NK-92 treated with Interleukin-12 subunit alpha and Interleukin-12 subunit beta, amount 100 ng/mL, for 24 hours (cell line): ENCODE measurements around the gene CASP10.
"Not testable (repeated sequence)": the region's sequence is repeated elsewhere in the genome, so short reads cannot be mapped to it uniquely, and the experiment has no call there.

Experiments
- DNase-seq: peaks from one replicate; lab custom pipeline; 2025; lab: John Stamatoyannopoulos, UW

Gene CASP10

GRCh38 chr2:201182650-201183364 lies at the start of gene CASP10:
Gene CASP10, plus strand, starts transcription at chr2:201183141. Its CDS starts 2,637 bp downstream, at chr2:201185778.
- DNase-seq = peak; percentile 8

DNA sequence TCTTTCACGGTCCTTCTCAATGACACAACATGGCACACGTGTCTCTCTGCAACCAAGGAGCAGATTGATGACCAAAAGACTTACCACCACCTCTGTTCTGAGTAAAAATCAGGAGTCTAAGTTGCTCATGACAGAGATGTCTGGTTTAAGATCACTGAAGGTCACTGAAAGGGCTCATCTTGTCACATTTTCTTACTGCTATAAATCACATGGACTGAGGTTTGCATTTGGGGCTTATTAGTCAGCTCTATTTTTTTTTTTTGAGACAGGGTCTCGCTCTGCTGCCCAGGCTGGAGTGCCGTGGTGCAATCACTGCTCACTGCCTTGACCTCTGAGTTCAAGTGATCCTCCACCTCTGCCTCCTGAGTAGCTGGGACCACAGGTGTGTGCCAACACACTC lies 47.6 kb upstream of the CASP10 start:
- no peak for DNase-seq

- no peak for DNase-seq
Measured at GRCh38 chr2:201136889-201137321, 46.0 kb upstream of the CASP10 start.

GRCh38 chr2:201137505-201138400 lies 45.2 kb upstream of the CASP10 start:
- DNase-seq = no peak

DNA sequence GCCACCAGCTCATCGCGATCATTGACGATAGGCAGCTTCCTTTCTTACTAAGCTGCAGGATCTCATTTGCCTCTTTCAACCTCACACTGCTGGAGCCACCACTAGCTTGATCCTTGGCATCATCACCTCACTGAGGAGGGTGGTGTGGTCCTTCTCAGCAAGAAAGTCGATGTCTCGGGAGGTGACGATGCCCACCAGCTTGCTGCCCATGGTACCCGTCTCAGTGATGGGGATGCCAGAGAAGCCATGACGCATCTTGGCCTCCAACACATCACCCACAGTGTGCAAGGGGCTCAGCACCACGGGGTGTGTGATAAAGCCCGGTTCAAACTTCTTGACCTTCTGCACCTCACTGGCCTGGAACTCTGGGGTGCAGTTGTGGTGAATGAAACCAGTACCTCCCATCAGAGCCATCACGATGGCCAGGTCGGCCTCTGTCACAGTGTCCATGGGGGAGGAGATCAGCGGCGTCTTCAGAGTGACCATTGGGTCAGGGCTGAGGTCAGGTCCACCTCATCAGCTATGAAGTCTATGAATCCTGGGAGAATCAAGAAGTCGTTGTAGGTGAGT lies 44.5 kb upstream of the CASP10 start:
- DNase-seq = no peak

DNA sequence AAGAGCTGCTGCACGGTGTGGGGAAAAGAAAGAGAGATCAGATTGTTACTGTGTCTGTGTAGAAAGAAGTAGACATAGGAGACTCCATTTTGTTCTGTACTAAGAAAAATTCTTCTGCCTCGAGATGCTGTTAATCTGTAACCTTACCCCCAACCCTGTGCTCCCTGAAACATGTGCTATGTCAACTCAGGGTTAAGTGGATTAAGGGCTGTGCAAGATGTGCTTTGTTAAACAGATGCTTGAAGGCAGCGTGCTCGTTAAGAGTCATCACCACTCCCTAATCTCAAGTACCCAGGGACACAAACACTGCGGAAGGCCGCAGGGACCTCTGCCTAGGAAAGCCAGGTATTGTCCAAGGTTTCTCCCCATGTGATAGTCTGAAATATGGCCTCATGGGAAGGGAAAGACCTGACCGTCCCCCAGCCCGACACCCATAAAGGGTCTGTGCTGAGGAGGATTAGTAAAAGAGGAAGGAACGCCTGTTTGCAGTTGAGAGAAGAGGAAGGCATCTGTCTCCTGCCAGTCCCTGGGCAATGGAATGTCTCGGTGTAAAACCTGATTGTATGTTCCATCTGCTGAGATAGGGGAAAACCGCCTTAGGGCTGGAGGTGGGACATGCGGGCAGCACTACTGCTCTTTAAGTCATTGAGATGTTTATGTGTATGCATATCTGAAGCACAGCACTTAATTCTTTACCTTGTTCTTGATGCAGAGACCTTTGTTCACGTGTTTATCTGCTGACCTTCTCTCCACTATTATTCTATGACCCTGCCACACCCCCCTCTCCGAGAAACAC lies 43.8 kb upstream of the CASP10 start:
- DNase-seq = not testable (repeated sequence)

- no peak for DNase-seq
Measured at GRCh38 chr2:201139836-201140604, 42.9 kb upstream of the CASP10 start.

DNA sequence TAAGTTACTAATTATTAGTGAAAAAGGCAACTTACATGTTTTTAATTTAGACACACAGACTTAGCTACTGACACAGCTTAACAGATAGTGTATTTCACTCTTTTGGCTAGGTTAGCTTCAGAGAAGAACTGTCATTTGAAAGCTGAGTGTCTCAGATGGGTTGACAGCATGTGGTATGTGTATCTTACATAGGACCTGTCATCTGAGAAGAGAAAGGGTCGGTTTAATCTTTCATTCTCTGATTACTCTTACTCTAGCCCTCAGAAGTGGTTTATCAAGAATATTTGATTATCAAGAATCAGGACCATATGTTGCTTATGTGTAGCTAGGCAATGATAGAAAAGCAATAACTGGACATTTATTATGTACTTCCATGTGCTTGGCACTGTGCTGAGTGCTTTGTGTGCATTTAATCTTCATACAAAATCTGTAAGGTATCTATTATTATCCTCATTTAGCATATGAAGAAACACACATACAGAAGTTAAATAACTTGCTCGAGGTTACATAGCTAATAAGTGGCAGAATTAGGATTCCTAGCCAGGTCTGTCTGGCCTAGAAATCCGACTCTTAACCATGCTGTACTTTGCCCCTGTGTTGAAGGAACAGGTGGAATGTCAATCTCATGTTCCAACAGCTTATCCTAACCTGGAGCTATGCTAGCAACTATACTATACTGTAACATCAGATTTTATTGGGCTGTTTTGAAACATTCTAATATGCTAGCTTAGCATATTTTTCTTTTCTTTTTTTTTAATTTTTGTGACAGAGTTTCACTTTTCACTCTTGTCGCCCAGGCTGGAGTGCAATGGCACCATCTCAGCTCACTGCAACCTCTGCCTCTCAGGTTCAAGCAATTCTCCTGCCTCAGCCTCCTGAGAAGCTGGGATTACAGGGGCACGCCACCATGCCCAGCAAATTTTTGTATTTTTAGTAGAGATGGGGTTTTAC lies 38.6 kb upstream of the CASP10 start:
- no peak for DNase-seq

DNA sequence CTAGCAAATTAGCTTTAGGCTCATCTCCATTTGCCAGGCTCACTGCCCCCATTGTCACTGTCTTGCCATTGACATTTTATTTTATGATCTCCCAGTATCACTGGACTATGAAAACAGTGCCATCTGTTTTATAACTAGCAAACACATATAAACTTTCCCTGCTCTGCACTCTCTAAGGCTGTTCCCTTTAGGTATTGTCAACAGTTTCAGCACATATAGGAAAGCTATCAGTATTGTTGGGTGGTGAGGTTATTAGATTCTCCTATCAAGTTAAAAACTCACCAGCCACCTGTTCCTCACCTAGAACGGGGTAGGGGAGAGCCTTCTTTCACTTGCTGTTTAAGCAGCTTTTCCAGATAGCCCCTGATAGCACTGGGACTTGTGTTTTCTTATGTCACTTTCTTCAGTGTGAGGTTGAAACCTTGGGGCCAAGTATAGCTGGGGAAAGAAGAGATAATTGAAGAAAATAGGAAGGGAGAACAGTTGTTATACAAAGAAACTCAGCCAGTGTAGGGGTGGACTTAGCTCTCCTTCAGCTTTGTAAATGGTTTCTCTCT lies 34.4 kb upstream of the CASP10 start:
- no peak for DNase-seq

DNA sequence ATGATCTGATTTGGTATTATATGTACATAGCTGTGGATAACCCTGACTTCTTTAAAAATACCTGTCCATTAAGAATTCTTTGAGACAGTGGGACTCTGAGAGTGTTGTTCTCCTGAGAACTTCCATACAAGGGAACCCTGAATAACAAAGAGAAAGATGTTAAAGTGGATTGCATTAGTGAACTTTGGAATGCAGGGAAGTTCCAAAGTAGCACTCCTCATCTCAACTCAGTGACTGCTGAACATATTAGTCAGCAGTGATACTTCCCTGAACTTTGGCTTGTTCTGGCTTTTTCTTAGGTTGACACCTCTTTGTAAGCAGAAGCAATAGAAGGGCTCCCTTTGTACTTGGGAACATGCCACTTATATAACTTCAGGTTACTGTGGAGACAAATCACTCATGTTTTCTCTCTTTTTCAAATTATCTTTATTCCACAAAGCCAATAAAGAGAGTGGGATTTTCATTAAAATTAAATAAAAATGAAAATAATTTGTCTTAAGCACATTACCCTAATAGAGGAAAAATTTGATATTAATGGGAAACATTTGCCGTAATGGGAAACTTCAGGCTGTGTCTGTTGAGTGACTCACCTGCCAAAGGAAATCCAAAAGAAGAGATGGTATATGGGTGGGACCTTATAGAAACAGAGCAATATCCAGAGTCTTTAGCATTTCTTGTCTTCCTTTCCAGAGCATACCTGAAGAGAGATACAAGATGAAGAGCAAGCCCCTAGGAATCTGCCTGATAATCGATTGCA lies 33.7 kb upstream of the CASP10 start:
- no peak for DNase-seq

- not testable (repeated sequence) for DNase-seq
Measured at GRCh38 chr2:201149821-201150165, 33.1 kb upstream of the CASP10 start.

DNA sequence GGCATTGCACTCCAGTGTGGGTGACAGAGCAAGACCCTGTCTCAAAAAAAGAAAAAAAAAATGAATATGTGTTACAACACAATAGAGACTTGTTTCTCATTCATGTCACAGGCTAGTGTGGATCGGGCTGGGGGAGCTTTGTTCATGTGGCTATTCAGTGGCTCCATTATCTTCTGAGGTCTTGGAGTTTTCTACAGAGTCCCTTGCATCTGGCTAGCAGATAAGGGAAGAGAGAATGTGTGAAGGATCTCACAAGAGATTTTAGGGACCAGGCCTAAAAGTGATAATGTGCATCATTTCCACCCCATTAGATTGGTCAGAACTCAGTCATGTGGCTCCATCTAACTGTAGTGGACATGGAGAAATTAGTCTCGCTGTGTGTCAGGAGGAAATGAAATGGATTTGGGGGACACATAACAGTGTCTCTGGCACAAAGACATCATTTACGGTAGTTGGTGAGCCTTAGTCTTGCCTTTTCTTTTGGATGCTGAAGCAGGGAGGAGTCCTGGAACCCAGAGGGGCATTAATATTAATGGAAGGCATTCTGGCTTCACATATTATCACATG lies 32.4 kb upstream of the CASP10 start:
- no peak for DNase-seq

DNA sequence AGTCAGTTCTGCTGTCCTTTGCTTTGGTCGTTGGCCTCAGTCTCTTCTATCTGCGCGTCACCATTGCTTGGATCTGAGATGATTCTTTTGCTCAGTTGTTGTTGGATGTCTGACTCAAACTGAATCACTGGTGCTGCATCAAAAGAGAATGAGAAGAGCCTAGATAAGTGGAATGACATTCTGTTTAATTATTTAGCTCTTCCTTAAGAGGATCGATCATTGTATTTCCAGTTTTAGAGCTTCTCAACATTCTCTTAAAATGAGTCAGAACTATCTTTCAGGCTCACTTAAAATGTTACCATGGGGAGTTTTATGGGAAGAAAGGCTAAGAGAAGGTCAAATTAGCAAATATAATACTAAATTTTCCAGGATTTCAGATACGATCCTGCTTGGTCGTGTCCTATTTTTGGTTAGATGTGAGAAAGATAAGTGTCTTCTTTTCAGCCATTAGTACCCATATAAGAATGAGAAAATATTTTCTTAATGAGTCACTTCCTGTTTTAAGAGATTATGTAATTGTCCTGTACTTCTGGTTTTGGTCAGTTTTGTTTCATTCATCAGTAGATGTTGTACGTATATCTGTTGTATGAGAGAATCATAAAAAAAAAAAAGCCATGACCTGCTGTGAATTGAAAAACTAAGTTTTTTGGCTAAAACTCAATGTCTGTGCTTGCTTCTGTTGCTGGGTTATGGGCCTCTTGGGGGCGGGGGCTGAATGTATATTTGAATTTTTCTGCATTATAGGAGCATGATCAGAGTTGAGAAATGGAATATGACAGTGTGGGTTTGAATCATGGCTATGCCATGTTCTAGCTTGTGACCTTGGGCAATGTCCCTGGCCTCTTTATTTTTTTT lies 31.6 kb upstream of the CASP10 start:
- DNase-seq = no peak

DNA sequence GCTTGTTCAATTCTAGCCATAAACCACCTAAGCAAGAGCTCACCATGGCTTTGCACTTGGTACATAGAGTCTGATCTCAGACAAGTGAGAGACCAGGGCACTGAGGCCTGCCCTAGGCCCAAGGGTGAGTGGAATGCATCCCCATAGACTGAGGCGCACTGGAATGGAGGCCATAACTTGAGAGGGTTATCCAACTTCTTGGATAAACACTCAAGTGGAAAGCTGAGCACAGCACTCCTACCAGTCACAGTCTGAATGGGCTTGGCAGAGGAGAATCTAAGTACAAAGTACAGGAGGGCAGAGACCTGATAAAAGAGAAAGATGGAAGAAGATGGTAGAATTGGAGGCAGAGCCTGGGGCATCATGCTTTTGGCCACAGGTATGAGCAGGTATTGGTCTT lies 30.4 kb upstream of the CASP10 start:
- DNase-seq = no peak

DNA sequence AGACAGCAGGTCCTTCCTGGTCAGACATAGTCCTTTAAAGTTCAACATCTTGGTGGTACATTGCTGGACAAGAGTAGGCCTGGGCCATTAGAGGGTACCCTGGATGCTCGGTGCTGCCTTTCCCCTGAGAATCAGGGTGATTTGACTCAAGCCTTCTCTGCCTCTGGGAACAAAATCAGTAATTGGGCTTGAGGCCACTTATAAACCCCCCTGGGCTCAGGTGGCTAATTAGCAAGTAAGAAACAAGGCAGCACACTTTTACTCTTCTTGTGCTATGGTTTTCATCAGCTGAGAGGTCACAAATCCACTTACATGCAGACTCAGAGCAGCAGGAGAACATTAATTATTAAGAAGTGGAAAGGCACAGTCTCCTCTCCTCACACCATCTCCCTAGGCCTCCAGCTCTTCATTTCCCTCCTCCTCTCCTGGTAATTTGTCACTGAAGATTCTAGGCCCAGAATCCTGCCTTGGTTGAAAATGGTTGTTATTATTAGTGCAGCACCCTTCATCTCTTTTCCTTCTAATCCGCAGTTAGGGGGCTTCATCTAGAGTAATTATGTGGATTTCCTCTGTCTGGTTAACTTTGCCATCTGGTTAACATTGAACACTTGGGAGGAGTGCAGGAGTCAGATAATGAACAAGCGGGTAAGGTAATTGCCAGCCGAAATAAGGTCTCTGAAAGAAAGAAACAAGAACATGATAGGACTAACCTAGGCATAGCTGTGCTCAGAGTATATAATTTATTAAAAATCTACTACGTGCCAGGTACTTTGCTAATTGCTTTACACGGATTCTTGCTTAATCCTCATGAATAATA lies 29.7 kb upstream of the CASP10 start:
- no peak for DNase-seq

DNA sequence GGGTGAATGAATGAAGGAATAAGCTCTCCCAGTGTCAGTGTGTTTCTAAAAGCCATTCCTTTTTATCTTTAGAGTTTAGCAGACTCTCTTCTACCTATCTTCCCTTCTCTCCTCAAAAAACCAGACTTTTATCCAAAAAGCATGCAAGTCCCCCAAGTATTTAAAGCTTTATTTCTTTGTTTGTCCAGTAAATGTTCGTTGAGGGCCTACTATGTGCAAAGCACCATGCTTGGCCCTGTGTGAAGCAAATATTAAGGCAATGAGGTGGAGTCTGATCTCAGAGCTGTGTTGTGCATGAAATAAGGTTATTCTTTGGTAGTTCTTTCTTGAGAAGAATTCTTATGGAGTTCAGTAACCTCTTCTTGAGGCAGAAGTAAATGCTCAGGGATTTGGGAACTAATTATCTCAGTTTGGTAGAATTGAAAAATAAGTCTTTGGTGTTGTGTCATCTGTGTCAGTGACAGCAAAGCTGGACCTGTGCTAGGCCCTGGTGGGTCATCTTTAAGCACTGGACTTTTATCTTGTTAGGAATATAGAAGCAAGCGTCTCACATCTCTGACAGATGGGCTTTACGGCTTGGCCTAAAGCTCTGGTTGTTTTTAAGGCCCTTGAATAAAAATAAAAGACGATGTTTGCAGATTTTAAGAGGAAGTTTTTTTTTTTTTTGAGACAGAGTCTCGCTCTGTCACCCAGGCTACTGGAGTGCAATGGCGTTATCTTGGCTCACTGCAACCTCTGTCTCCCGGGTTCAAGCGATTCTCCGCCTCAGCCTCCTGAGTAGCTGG lies 28.1 kb upstream of the CASP10 start:
- DNase-seq = no peak
